RWPE1 (cell line): ENCODE data around the gene OR6B1.

Source experiments
- CTCF ChIA-PET: fragments of 350-600 bp; sonication (Branson Sonifier 250); formaldehyde crosslinking; extraction: SDS; loops from one replicate; lab custom pipeline; 2021; lab: Yijun Ruan, JAX
- POLR2A ChIA-PET: fragments of 400-600 bp; formaldehyde crosslinking; extraction: SDS; loops from one replicate; lab custom pipeline; 2020; ENCODE audit warnings: antibody characterized with exemption; ENCODE audit not compliant: low non-redundant PET; lab: Yijun Ruan, JAX
- DNase-seq: peaks from one replicate; pipeline ENCODE4 v3.0.0; 2012; ENCODE audit warnings: low spot score
- H3K27ac ChIP-seq: fragments of 450-650 bp; 2 replicates; pipeline ENCODE4 v1.5.1; 2017
- TF ChIP-seq, protein P1 (sequence below): fragments of 450-650 bp; conservative IDR thresholded peaks from 2 replicates; pipeline ENCODE4 v1.5.1; 2017; ENCODE audit warnings: low read depth, mild to moderate bottlenecking

OR6B1 gene

DNA sequence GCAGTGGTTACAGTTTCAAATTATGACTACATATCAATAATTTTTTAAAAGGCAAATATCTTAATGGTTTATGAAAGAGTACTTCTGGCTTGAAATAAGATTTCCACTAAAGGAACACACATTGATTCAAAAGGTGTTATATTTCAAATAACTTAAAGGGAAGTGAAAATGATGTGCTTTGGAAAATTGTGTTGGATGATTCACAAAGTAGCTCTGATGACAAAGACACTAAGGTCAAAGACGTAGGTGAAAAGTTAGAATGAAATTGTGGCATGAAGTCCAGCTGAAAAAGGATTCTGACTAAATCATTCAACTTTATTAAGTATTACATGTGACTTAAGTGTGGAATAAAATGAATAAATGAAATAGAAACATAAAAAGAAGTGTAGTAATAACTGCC lies 27.9 kb downstream of the OR6B1 start:
- H3K27ac ChIP-seq: no peak overlapping the region
- CTCF ChIA-PET: interaction anchor here (0.6 kb wide), 1 partner anchor 130 kb away, joined by 7 read pairs; no protein-coding TSS in a partner anchor
- TF ChIP-seq, protein P1, sequence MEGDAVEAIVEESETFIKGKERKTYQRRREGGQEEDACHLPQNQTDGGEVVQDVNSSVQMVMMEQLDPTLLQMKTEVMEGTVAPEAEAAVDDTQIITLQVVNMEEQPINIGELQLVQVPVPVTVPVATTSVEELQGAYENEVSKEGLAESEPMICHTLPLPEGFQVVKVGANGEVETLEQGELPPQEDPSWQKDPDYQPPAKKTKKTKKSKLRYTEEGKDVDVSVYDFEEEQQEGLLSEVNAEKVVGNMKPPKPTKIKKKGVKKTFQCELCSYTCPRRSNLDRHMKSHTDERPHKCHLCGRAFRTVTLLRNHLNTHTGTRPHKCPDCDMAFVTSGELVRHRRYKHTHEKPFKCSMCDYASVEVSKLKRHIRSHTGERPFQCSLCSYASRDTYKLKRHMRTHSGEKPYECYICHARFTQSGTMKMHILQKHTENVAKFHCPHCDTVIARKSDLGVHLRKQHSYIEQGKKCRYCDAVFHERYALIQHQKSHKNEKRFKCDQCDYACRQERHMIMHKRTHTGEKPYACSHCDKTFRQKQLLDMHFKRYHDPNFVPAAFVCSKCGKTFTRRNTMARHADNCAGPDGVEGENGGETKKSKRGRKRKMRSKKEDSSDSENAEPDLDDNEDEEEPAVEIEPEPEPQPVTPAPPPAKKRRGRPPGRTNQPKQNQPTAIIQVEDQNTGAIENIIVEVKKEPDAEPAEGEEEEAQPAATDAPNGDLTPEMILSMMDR: no peak
- no peak for DNase-seq
- POLR2A ChIA-PET: no interaction called here

DNA sequence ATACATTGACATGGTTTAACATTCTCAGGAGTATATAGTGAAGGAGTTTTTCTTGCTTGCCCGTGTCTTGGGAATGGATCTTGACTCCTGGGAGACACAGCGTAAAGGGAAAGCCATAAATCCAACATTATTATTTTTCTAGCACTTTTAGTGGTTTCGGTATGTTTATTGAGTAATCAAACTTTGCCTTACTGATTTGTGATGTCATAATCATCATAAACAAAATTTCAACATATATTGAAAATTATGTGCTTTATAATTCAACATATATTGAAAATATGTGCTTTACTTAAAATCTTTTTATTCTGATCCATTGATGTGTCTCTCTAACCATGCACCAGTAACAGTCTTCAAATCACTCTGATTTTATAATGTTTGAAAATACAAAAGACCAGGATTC lies 28.4 kb downstream of the OR6B1 start:
- no peak for DNase-seq
- CTCF ChIA-PET: no interaction called here
- TF ChIP-seq, protein P1: no peak
- POLR2A ChIA-PET: no interaction called here
- no peak overlapping the region for H3K27ac ChIP-seq

DNA sequence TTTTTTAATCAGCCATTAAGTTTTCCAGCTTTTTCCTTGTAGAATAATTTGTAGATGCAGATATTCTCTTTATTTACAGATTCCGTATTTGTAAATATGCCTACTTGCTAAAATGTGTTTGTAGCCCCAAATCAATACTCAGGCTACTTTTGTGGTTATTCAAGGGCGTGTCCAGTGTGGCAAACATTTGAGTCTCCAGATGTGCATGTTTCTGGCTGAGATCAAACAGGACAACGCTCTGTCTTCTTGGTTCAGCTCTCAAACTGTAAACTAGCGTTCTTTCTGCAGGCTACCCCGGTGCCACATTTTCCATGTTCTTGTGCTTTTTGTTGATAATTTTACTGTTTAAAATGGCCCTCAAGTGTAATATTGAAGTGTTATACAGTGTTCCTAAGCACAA lies 32.4 kb downstream of the OR6B1 start:
- DNase-seq: no peak
- CTCF ChIA-PET: no interaction called here
- POLR2A ChIA-PET: no interaction called here
- no peak overlapping the region for H3K27ac ChIP-seq
- TF ChIP-seq, protein P1: no peak

DNA sequence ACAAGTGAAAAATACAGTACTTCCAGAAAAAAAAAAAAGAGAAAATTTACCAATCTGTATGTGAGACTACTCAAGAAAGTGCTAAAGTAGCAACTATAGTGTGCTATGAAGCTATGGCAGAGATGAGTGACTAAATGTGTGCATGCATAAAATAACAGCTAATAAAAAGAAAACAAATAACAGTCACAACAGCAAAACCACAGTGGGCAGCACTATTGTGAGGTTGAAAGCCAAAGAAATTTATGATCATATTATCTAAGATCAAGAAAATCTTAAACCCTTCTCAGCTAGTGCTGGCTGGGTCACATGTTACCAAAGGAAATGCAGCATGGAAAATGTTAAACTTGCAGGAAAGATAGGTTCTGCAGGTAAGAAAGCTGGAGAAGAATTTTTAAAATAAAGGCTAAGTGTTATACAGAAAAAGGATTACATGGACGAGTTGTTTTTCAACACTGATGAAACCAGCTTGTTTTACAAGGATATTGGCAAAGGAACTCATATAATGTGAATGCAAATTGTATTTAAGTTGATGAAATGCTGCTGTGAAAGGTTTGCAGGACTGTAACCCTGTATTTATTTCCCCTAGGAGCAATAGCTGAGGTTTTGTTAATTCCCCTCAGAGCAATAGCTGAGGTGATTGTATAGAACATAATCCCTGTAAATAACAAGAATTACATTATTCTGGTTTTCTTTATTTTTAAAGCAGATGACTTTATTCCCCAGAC lies 33.0 kb downstream of the OR6B1 start:
- TF ChIP-seq, protein P1: no peak
- CTCF ChIA-PET: no interaction called here
- H3K27ac ChIP-seq: no peak overlapping the region
- DNase-seq: no peak
- POLR2A ChIA-PET: no interaction called here

DNA sequence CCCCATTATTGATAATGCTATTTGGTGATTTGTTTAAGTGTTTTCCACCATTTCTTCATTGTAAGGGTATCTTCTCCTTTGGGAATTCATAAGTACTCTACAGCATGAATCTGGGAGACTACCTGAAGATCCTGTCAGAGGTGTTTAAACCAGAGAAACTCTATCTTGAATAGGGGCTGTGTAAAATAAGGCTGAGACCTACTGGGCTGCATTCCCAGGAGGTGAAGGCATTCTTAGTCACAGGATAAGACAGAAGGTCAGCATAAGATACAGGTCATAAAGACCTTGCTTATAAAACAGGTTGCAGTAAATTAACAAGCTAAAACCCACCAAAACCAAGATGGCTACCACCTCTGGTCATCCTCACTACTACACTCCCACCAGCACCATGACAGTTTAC lies 35.3 kb downstream of the OR6B1 start:
- no peak for DNase-seq
- H3K27ac ChIP-seq: no peak overlapping the region
- CTCF ChIA-PET: no interaction called here

DNA sequence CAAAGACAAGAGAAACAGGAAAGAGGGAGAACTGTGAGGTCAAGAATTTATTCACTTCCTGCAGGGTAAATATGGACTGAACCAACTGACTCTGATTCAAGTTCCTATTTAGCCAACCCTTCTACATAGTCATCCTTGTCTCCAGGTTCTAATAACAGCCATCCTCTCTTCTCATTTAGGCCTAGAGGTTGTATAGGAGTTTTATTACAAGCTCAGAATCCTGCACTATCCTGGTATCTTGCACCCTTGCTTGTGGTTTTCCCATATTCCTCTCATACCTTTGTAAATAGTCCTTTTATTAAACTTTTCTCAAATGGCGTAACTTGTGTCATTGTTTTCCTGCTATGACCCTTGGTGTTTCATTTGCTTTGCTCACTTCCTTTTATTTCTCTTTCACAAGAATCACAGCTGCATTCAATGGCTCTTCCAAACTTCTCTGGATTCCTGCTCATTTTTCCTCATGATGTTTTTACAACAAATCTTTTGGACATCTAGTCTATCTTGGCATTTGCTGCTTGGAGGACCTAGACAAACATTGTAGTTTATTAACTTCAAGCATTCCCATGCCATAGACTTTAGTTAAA lies 36.3 kb downstream of the OR6B1 start:
- no peak for DNase-seq
- ChIA-PET CTCF (no interaction called here), POLR2A (no interaction called here)
- H3K27ac ChIP-seq: no peak overlapping the region
- TF ChIP-seq, protein P1: no peak

More for the DNA sequence above, 35.3 kb downstream of the OR6B1 start:
- POLR2A ChIA-PET: no interaction called here
- TF ChIP-seq, protein P1: no peak
